ENCODE data around the gene CREG2. TPM values are rescaled to one million over a fixed set of nuclear protein-coding genes. Genes with fewer than 3 reads are reported as not detected.

The CREG2 gene
- total and polyA plus RNA-seq, 4 experiments from 2014 or later, result 0.32 TPM; not detected in 3

DNA sequence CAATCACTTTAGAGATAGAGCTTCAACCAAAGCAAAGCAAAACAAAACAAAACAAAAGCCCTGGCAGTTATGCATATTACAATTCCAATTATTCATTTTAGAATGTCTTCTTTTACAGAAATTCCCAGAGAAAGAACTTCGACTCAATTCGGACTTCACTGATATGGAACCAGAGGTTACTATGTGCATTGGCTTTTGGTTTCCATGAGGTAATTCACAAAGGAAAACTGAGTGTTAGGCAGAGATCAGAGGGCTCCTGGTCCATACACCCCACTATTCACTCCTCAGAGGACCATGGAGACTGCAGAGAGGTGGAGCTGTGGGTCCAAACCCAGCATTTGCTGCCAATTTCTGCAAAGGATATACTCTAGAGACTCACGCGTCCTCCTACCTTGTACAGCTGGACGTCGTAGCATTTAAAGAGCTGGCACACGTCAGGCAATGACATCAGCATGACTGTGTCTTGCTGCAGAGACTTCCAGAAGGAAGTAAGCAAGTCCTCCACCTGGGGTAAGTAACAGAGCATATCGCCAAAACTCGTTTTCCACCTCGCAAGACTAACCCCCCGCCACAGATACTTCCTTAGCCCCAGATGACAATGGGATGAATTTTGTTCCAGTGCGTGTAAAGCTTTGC lies 31.3 kb upstream of the CREG2 start:
- no peak overlapping the region for H3K27ac Mint-ChIP-seq
- H3K4me1 ChIP-seq (ENCODE audit: insufficient read depth, low read length), result no peaks in the 10 kb centered on the region
- POLR2A ChIA-PET (ENCODE audit: partially characterized antibody), result interaction anchor here (0.9 to 2.0 kb wide), 7 partner anchors 307 to 822 kb away, joined by 3 to 9 read pairs (median 4); no protein-coding TSS in a partner anchor
- H3K4me3 Mint-ChIP-seq, result no peak overlapping the region
- DNase-seq, result no peak
- H3K36me3 Mint-ChIP-seq, result no peaks in the 10 kb centered on the region
- H3K36me3 ChIP-seq (ENCODE audit: insufficient read depth, low read length), result no peaks in the 10 kb centered on the region
- intact Hi-C loops (cut with micrococcal nuclease), result loop anchor here (1.0 to 5.0 kb wide), 5 partner anchors 308 to 1029 kb away; no protein-coding TSS in a partner anchor
- H3K27me3 Mint-ChIP-seq, result no peaks in the 10 kb centered on the region
- CTCF ChIA-PET (ENCODE audit: partially characterized antibody), result interaction anchor here (0.7 to 7.2 kb wide), 51 partner anchors 10 to 822 kb away, joined by 3 to 163 read pairs (median 5); partner anchors contain the start of gene RFX8
- no peak overlapping the region for H3K27ac ChIP-seq (ENCODE audit: low read depth, low read length)
- no peaks in the 10 kb centered on the region for H3K27me3 ChIP-seq (ENCODE audit: insufficient read depth, low read length)
- no peaks in the 10 kb centered on the region for H3K9me3 ChIP-seq (ENCODE audit: control insufficient read depth in 1 of 2, low read length in 2 of 2)
- peaks cover 0 to 7% (median 0%) of the 10 kb centered on the region in 8 donors for H3K9me3 Mint-ChIP-seq
- no peaks in the 10 kb centered on the region for H3K4me1 Mint-ChIP-seq
- no peak overlapping the region for H3K4me3 ChIP-seq (ENCODE audit: low read length in 2 of 2)

DNA sequence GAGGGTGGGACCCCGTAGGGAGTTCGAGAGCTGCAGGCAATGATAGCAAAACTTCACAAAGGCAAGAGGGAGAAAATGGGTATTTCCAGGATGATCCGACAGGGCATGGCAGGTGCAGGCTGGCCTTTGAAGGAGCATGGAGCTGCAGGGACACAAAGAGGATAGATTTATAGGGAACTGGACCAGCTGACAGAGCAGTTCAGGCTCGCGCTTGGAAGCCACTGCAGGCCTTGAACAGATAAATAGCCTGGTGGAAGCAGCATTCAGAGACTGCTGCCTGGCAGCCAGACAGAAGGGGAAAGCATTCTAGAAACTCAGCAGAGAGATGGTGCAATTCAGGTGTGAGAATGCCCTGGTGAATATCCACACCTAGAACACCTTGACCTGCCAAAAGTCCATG lies 29.3 kb upstream of the CREG2 start:
- H3K36me3 Mint-ChIP-seq, result no peaks in the 10 kb centered on the region
- no peak overlapping the region for H3K4me3 ChIP-seq (ENCODE audit: low read length in 2 of 2)
- ChIA-PET CTCF (ENCODE audit: partially characterized antibody) (interaction anchor here (0.8 to 7.2 kb wide), 9 partner anchors 9 to 424 kb away, joined by 3 to 163 read pairs (median 4); no protein-coding TSS in a partner anchor), POLR2A (ENCODE audit: partially characterized antibody) (interaction anchor here (0.6 kb wide), 1 partner anchor 461 kb away, joined by 3 read pairs; no protein-coding TSS in a partner anchor)
- H3K27me3 ChIP-seq (ENCODE audit: insufficient read depth, low read length), result no peaks in the 10 kb centered on the region
- no peak overlapping the region for H3K27ac Mint-ChIP-seq
- no peaks in the 10 kb centered on the region for H3K27me3 Mint-ChIP-seq
- H3K27ac ChIP-seq (ENCODE audit: low read depth, low read length), result no peak overlapping the region
- H3K9me3 Mint-ChIP-seq, result peaks cover 0 to 7% (median 0%) of the 10 kb centered on the region in 8 donors
- no peaks in the 10 kb centered on the region for H3K4me1 ChIP-seq (ENCODE audit: insufficient read depth, low read length)
- H3K4me3 Mint-ChIP-seq, result no peak overlapping the region
- no peaks in the 10 kb centered on the region for H3K9me3 ChIP-seq (ENCODE audit: control insufficient read depth in 1 of 2, low read length in 2 of 2)
- no peak for DNase-seq
- H3K36me3 ChIP-seq (ENCODE audit: insufficient read depth, low read length), result no peaks in the 10 kb centered on the region
- no peaks in the 10 kb centered on the region for H3K4me1 Mint-ChIP-seq
- intact Hi-C loops (cut with micrococcal nuclease), result loop anchor here (5.0 kb wide), 1 partner anchor 1031 kb away; no protein-coding TSS in a partner anchor

DNA sequence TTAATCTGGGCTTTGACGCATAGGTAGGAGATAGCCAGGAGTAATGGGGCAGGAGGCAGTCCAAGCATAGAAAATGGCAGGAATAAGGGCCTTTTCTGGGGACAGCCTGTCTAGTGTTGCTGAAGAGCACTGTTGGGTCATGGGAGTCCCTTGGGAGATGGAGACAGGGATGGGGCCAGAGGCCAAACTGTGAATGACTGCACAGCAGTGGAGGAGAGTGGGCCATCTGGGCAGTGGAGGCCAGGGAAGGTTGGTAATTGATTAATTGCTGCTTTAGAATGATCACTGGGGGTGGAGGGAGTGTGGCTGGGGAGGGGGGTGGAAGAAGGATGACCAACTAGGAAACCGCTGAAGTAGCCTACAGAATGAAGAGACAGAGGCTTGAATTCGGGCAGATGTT lies 28.6 kb upstream of the CREG2 start:
- POLR2A ChIA-PET (ENCODE audit: partially characterized antibody), result no interaction called here
- H3K36me3 ChIP-seq (ENCODE audit: insufficient read depth, low read length), result no peaks in the 10 kb centered on the region
- peaks cover 0 to 7% (median 0%) of the 10 kb centered on the region in 8 donors for H3K9me3 Mint-ChIP-seq
- H3K4me1 Mint-ChIP-seq, result no peaks in the 10 kb centered on the region
- no peaks in the 10 kb centered on the region for H3K36me3 Mint-ChIP-seq
- DNase-seq, result no peak
- no peak overlapping the region for H3K4me3 ChIP-seq (ENCODE audit: low read length in 2 of 2)
- no peaks in the 10 kb centered on the region for H3K4me1 ChIP-seq (ENCODE audit: insufficient read depth, low read length)
- no peak overlapping the region for H3K4me3 Mint-ChIP-seq
- no peak overlapping the region for H3K27ac Mint-ChIP-seq
- no peak overlapping the region for H3K27ac ChIP-seq (ENCODE audit: low read depth, low read length)
- H3K9me3 ChIP-seq (ENCODE audit: control insufficient read depth in 1 of 2, low read length in 2 of 2), result no peaks in the 10 kb centered on the region
- CTCF ChIA-PET (ENCODE audit: partially characterized antibody), result interaction anchor here (0.9 to 7.2 kb wide), 4 partner anchors 74 to 422 kb away, joined by 3 to 163 read pairs (median 4); no protein-coding TSS in a partner anchor
- intact Hi-C loops (cut with micrococcal nuclease), result loop anchor here (5.0 kb wide), 1 partner anchor 1031 kb away; no protein-coding TSS in a partner anchor
- H3K27me3 Mint-ChIP-seq, result no peaks in the 10 kb centered on the region
- H3K27me3 ChIP-seq (ENCODE audit: insufficient read depth, low read length), result no peaks in the 10 kb centered on the region

DNA sequence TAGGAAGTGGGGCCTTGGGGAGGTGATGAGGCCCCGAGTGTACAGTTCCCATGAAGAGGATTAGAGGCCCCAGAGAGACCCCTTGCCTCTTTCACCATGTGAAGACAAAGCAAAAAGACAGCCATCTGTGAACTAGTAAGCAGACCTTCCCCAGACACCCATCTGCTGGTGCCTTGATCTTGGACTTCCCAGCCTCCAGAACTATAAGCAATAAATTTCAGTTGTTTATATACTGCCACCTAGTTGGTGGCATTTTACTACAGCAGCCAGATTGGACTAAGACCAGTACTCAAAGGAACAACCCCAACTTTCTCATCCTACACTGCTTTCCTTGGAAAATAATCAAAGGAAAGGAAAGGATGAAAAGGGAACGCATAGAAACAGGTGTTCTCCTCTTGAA lies 27.9 kb upstream of the CREG2 start:
- Histone ChIP-seq H3K4me1 (ENCODE audit: insufficient read depth, low read length) (no peaks in the 10 kb centered on the region), H3K9me3 (ENCODE audit: control insufficient read depth in 1 of 2, low read length in 2 of 2) (no peaks in the 10 kb centered on the region), H3K27ac (ENCODE audit: low read depth, low read length) (no peak overlapping the region), H3K27me3 (ENCODE audit: insufficient read depth, low read length) (no peaks in the 10 kb centered on the region), H3K4me3 (ENCODE audit: low read length in 2 of 2) (no peak overlapping the region), H3K36me3 (ENCODE audit: insufficient read depth, low read length) (no peaks in the 10 kb centered on the region)
- Mint-ChIP-seq H3K4me3 (no peak overlapping the region), H3K9me3 (peaks cover 0 to 7% (median 0%) of the 10 kb centered on the region in 8 donors), H3K27ac (no peak overlapping the region), H3K4me1 (no peaks in the 10 kb centered on the region), H3K27me3 (no peaks in the 10 kb centered on the region), H3K36me3 (no peaks in the 10 kb centered on the region)
- ChIA-PET POLR2A (ENCODE audit: partially characterized antibody) (no interaction called here), CTCF (ENCODE audit: partially characterized antibody) (interaction anchor here (0.9 kb wide), 1 partner anchor 73 kb away, joined by 5 read pairs; no protein-coding TSS in a partner anchor)
- no peak for DNase-seq
- intact Hi-C loops (cut with micrococcal nuclease), result loop anchor here (5.0 kb wide), 1 partner anchor 1032 kb away; no protein-coding TSS in a partner anchor

DNA sequence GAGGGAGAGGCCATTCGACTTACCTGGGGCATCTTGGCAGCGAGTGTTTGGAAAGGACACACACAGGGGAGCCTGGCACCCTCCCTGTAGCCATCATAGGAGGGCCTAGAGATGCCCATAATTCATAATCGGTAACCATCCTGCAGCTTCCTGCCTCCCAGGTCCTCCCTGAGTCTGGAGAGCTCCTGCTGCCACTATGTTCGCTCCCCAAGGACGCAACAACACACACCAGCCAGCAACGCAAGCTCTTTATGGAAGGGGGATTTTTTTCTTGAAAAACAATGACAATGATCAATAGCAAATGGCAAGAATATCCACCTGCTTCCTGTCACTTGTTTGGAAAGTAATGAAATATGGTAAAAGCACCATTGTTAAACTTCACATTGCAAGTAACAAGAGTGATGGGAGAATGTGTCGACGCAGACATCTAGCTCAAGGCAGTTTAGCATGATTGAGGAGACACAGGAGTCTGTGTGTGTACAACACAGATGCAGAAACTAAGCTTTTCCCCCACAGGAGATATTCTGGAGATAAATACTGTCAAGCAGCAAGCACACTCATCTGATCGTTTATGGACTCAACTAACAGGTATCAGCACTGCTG lies 24.9 kb upstream of the CREG2 start:
- CTCF ChIA-PET (ENCODE audit: partially characterized antibody), result interaction anchor here (0.5 to 1.6 kb wide), 3 partner anchors 50 to 570 kb away, joined by 3 to 5 read pairs (median 4); no protein-coding TSS in a partner anchor
- POLR2A ChIA-PET (ENCODE audit: partially characterized antibody), result no interaction called here
- Mint-ChIP-seq H3K9me3 (peaks cover 0 to 7% (median 0%) of the 10 kb centered on the region in 8 donors), H3K27ac (no peak overlapping the region), H3K4me1 (no peaks in the 10 kb centered on the region), H3K4me3 (no peak overlapping the region), H3K36me3 (no peaks in the 10 kb centered on the region), H3K27me3 (no peaks in the 10 kb centered on the region)
- no peaks in the 10 kb centered on the region for H3K9me3 ChIP-seq (ENCODE audit: control insufficient read depth in 1 of 2, low read length in 2 of 2)
- H3K4me3 ChIP-seq (ENCODE audit: low read length in 2 of 2), result no peak overlapping the region
- no peaks in the 10 kb centered on the region for H3K4me1 ChIP-seq (ENCODE audit: insufficient read depth, low read length)
- H3K27me3 ChIP-seq (ENCODE audit: insufficient read depth, low read length), result no peaks in the 10 kb centered on the region
- no peak overlapping the region for H3K27ac ChIP-seq (ENCODE audit: low read depth, low read length)
- intact Hi-C loops (cut with micrococcal nuclease), result no loop called here
- H3K36me3 ChIP-seq (ENCODE audit: insufficient read depth, low read length), result no peaks in the 10 kb centered on the region
- DNase-seq, result no peak

DNA sequence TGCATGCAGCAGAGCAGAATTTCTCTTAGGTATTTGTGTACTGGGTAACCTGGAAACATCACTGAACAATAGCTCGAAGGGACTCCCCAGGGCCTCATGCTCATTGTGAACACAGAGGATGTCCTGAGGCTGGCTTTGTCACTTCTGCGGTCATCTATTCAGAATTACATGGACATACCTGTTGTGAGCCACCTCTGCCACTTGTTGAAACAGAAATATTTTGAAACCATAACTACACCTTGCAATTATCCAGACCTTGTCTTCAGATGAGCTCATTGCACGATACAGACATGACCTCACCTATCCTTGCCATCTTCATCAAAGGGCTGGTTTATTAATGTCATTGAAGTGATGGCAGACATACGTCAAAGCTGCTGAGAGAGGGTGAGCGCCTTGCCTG lies 23.4 kb upstream of the CREG2 start:
- no peak overlapping the region for H3K4me3 Mint-ChIP-seq
- no peak overlapping the region for H3K4me3 ChIP-seq (ENCODE audit: low read length in 2 of 2)
- H3K27ac Mint-ChIP-seq, result no peak overlapping the region
- no peaks in the 10 kb centered on the region for H3K27me3 Mint-ChIP-seq
- no peaks in the 10 kb centered on the region for H3K4me1 Mint-ChIP-seq
- no peaks in the 10 kb centered on the region for H3K27me3 ChIP-seq (ENCODE audit: insufficient read depth, low read length)
- H3K9me3 Mint-ChIP-seq, result peaks cover 0 to 7% (median 0%) of the 10 kb centered on the region in 8 donors
- no peak overlapping the region for H3K27ac ChIP-seq (ENCODE audit: low read depth, low read length)
- ChIA-PET CTCF (ENCODE audit: partially characterized antibody) (no interaction called here), POLR2A (ENCODE audit: partially characterized antibody) (no interaction called here)
- no peaks in the 10 kb centered on the region for H3K4me1 ChIP-seq (ENCODE audit: insufficient read depth, low read length)
- H3K9me3 ChIP-seq (ENCODE audit: control insufficient read depth in 1 of 2, low read length in 2 of 2), result no peaks in the 10 kb centered on the region
- DNase-seq, result no peak
- H3K36me3 Mint-ChIP-seq, result no peaks in the 10 kb centered on the region
- intact Hi-C loops (cut with micrococcal nuclease), result no loop called here
- no peaks in the 10 kb centered on the region for H3K36me3 ChIP-seq (ENCODE audit: insufficient read depth, low read length)

DNA sequence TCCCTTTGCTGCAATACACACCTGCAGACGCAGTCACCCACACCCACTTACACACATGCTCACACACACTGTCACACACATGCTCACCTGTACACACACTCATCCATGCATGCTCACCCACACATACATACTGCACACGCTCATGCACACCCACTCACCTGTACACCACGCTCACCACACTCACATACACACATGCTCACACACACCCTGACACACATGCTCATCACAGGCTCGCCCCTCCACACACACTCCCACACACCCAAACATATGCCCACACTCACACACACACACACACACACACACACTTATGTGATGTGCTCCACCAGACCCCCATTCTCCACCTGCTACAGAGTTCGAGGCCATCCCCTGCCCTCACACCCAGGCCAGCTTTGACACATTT lies 22.8 kb upstream of the CREG2 start:
- intact Hi-C loops (cut with micrococcal nuclease), result no loop called here
- Mint-ChIP-seq H3K4me3 (no peak overlapping the region), H3K27ac (no peak overlapping the region), H3K27me3 (no peaks in the 10 kb centered on the region), H3K36me3 (no peaks in the 10 kb centered on the region), H3K9me3 (peaks cover 0 to 6% (median 0%) of the 10 kb centered on the region in 8 donors), H3K4me1 (peaks cover 0 to 1% (median 0%) of the 10 kb centered on the region in 4 donors)
- CTCF ChIA-PET (ENCODE audit: partially characterized antibody), result interaction anchor here (3.8 kb wide), 1 partner anchor 8 kb away, joined by 34 read pairs; no protein-coding TSS in a partner anchor
- no peak for DNase-seq
- H3K4me3 ChIP-seq (ENCODE audit: low read length in 2 of 2), result no peak overlapping the region
- no peaks in the 10 kb centered on the region for H3K27me3 ChIP-seq (ENCODE audit: insufficient read depth, low read length)
- no peak overlapping the region for H3K27ac ChIP-seq (ENCODE audit: low read depth, low read length)
- no peaks in the 10 kb centered on the region for H3K4me1 ChIP-seq (ENCODE audit: insufficient read depth, low read length)
- no peaks in the 10 kb centered on the region for H3K36me3 ChIP-seq (ENCODE audit: insufficient read depth, low read length)
- H3K9me3 ChIP-seq (ENCODE audit: control insufficient read depth in 1 of 2, low read length in 2 of 2), result no peaks in the 10 kb centered on the region
- POLR2A ChIA-PET (ENCODE audit: partially characterized antibody), result no interaction called here

Measured in CD4-positive, alpha-beta memory T cell (primary cell).